ENCODE results near the gene NMNAT2. TPM values are rescaled to one million over a fixed set of nuclear protein-coding genes. Genes with fewer than 3 reads are reported as not detected.

NMNAT2 gene
- total RNA-seq, 1 experiment from 2014 or later: 11.4 TPM

- Histone ChIP-seq H3K14ac (ENCODE audit: insufficient read depth, low read length) (no peak overlapping the region), H3K56ac (ENCODE audit: insufficient read length, low read depth, low read length) (no peak overlapping the region), H2BK15ac (ENCODE audit: low read depth, low read length) (no peak overlapping the region), H3K4me2 (ENCODE audit: insufficient read depth, insufficient read length, low read length) (no peak overlapping the region), H2BK20ac (ENCODE audit: low read depth, low read length, poor library complexity, severe bottlenecking) (no peak overlapping the region), H2BK5ac (ENCODE audit: insufficient read length, low read length) (no peak overlapping the region), H2AFZ (ENCODE audit: low read length) (no peak overlapping the region), H4K91ac (ENCODE audit: insufficient read length, low read depth, low read length) (no peak overlapping the region), H3K23me2 (ENCODE audit: insufficient read length, low read depth, low read length, poor library complexity, severe bottlenecking) (no peaks in the 10 kb centered on the region), H3K27ac (ENCODE audit: insufficient read length, low read depth, low read length) (no peak overlapping the region), H4K8ac (replicated peaks; ENCODE audit: insufficient read length, low read depth, low read length) (no peak overlapping the region), H4K20me1 (ENCODE audit: control insufficient read depth, insufficient read depth, insufficient read length) (no peaks in the 10 kb centered on the region), H2BK12ac (ENCODE audit: insufficient read length, low read depth, low read length) (no peak overlapping the region), H3K9me3 (ENCODE audit: control insufficient read depth, low read depth, low read length) (no peaks in the 10 kb centered on the region), H3K27me3 (ENCODE audit: insufficient read depth, low read length) (no peaks in the 10 kb centered on the region), H3K4ac (ENCODE audit: low read depth, low read length) (no peak overlapping the region), H3K18ac (ENCODE audit: insufficient read length, low read depth, low read length) (no peak overlapping the region), H4K5ac (ENCODE audit: insufficient read length, low read depth, low read length) (no peak overlapping the region), H3K4me1 (ENCODE audit: insufficient read depth, low read length) (no peaks in the 10 kb centered on the region; the same call in 1 of the 2 replicates), H3T11ph (ENCODE audit: low read length) (no peak overlapping the region), H3K79me1 (ENCODE audit: insufficient read depth, low read depth, low read length, poor library complexity, severe bottlenecking) (no peaks in the 10 kb centered on the region), H3K9ac (ENCODE audit: extremely low read depth, insufficient read length, low read length) (no peak overlapping the region), H2BK120ac (ENCODE audit: low read depth, low read length, poor library complexity, severe bottlenecking) (no peak overlapping the region), H3K23ac (ENCODE audit: insufficient read length, low read depth, low read length) (no peak overlapping the region), H3K79me2 (ENCODE audit: insufficient read depth, low read length) (no peaks in the 10 kb centered on the region), H2AK5ac (ENCODE audit: insufficient read length, low read length) (no peak overlapping the region)
- no peak for TF ChIP-seq CTCF (conservative IDR thresholded peaks at IDR 0.05)
- no peaks in the 10 kb centered on the region for H3K27me3 Mint-ChIP-seq (ENCODE audit: low read depth)
- H3K4me1 Mint-ChIP-seq: peaks cover 15% of the 10 kb centered on the region in 2 experiments
- no peaks in the 10 kb centered on the region for H3K36me3 Mint-ChIP-seq (ENCODE audit: insufficient read depth in 1 of 3, low read depth in 3 of 3)
- H3K27ac Mint-ChIP-seq: no peak overlapping the region
- no peak overlapping the region for H3K4me3 Mint-ChIP-seq
- no CpG with 5 or more reads among the region's 1 CpG for WGBS (ENCODE audit: extremely low coverage, insufficient read length, low lambda C conversion rate)
- no peak for DNase-seq
- peaks cover 0 to 3% of the 10 kb centered on the region in 2 experiments; a peak in 1 of 5 replicates for H3K9me3 Mint-ChIP-seq
Measured at GRCh38 chr1:183456826-183457225, 38.6 kb upstream of the NMNAT2 start.
